Upper lobe of left lung (tissue), 6 donors: ENCODE results near the gene ATP5F1C. TPM values are rescaled to one million over a fixed set of nuclear protein-coding genes. Genes with fewer than 3 reads are reported as not detected.
"Not testable (repeated sequence)": the region's sequence is repeated elsewhere in the genome, so short reads cannot be mapped to it uniquely, and the experiment has no call there.

Source experiments
- ATAC-seq, 2 donors: fragments of 200-7000 bp; cut with Tn5 transposase; one replicate each; pipeline ENCODE4 v1.9.1; 2022; ENCODE audit warnings: mild to moderate bottlenecking in 2 of 2, moderate library complexity in 2 of 2; ENCODE audit not compliant: low FRiP score in 2 of 2
- DNase-seq, 2 donors: peaks; one replicate each; pipeline ENCODE4 v3.0.0-alpha.2; 2019 to 2020
- H3K27ac ChIP-seq, 4 donors: fragments of 200-600 bp; sonication (generic); one replicate each; pipeline ENCODE4 v1.5.1; 2016 to 2019
- H3K27me3 ChIP-seq, 4 donors: fragments of 200-600 bp; sonication (generic); one replicate each; pipeline ENCODE4 v1.5.1; 2017 to 2019
- H3K36me3 ChIP-seq, 4 donors: fragments of 200-600 bp; sonication (generic); one replicate each; pipeline ENCODE4 v1.5.1; 2016 to 2019
- H3K4me1 ChIP-seq, 4 donors: fragments of 200-600 bp; sonication (generic); one replicate each; pipeline ENCODE4 v1.5.1; 2018 to 2019
- H3K4me3 ChIP-seq, 4 donors: fragments of 200-600 bp; sonication (generic); one replicate each; pipeline ENCODE4 v1.5.1; 2017 to 2019; ENCODE audit warnings: mild to moderate bottlenecking in 2 of 4, moderate library complexity in 1 of 4
- H3K9me3 ChIP-seq, 4 donors: fragments of 200-600 bp; sonication (generic); one replicate each; pipeline ENCODE4 v1.5.1; 2018 to 2019
- CTCF ChIP-seq, 6 experiments: fragments of 450-650 bp in 4 of 6; fragments of 200-600 bp in 2 of 6; sonication (generic) in 2 of 6; IDR thresholded peaks; one replicate each; pipeline ENCODE4 v1.5.1; 2016 to 2019; ENCODE audit warnings: antibody characterized with exemption in 6 of 6
- EP300 ChIP-seq, 4 donors: sonication (generic); formaldehyde crosslinking; IDR thresholded peaks; one replicate each; pipeline ENCODE4 v1.5.1; 2017; ENCODE audit warnings: antibody characterized with exemption in 4 of 4, control low read depth in 2 of 4
- POLR2A ChIP-seq, 4 donors: fragments of 450-650 bp; IDR thresholded peaks; one replicate each; pipeline ENCODE4 v1.5.1; 2016 to 2017; ENCODE audit warnings: antibody characterized with exemption in 4 of 4, mild to moderate bottlenecking in 2 of 4
- POLR2AphosphoS5 ChIP-seq, 2 donors: sonication (generic); formaldehyde crosslinking; IDR thresholded peaks; one replicate each; pipeline ENCODE4 v1.5.1; 2017; ENCODE audit warnings: antibody characterized with exemption in 2 of 2
- WGBS, 2 donors: methylation state at CpG; one replicate each; pipeline ENCODE4 v1.1.5; 2017 to 2018; 5-methylcytosine and 5-hydroxymethylcytosine counted together
- total RNA-seq, 6 donors: library from RNA; depleted of rRNA in 4 of 6; stranded (reverse); fragments of >200 nt in 4 of 6; gene quantifications; one replicate each; pipeline versions ENCODE4 v1.1.0 to v1.2.1, GENCODE V29; 2016 to 2021
- donor health status: DM: no; HTN: no; CAD: no; lungs with moderate emphysema.
- donor health status: DM: no; HTN: yes; CAD: no; lungs with severe emphysema.

Gene ATP5F1C
- total RNA-seq, 6 donors from 2014 or later: 130 to 237 (median 165) TPM

GRCh38 chr10:7767209-7767608 lies 20.8 kb upstream of the ATP5F1C start:
- TF ChIP-seq EP300 (IDR thresholded peaks at IDR 0.05): no peak
- no peak for TF ChIP-seq CTCF (IDR thresholded peaks at IDR 0.05)
- no peak for TF ChIP-seq POLR2AphosphoS5 (IDR thresholded peaks at IDR 0.05)
- TF ChIP-seq POLR2A (IDR thresholded peaks at IDR 0.05): no peak
- DNase-seq (no peak), ATAC-seq (no peak)
- H3K4me3 ChIP-seq: no peak overlapping the region
- peaks cover 19 to 98% (median 51%) of the 10 kb centered on the region in 4 donors for H3K36me3 ChIP-seq
- no peak overlapping the region for H3K27ac ChIP-seq
- no peaks in the 10 kb centered on the region for H3K27me3 ChIP-seq
- H3K9me3 ChIP-seq: no peaks in the 10 kb centered on the region
- WGBS, 2 donors: 91 to 98% methylated on average over 10 of the region's 10 CpGs
- no peaks in the 10 kb centered on the region for H3K4me1 ChIP-seq

GRCh38 chr10:7768417-7768816 lies 19.6 kb upstream of the ATP5F1C start:
- H3K9me3 ChIP-seq: no peaks in the 10 kb centered on the region
- ATAC-seq (no peak), DNase-seq (no peak)
- peaks cover 13 to 96% (median 44%) of the 10 kb centered on the region in 4 donors for H3K36me3 ChIP-seq
- no peak overlapping the region for H3K27ac ChIP-seq
- 86 to 95% methylated on average over 7 of the region's 7 CpGs for WGBS, 2 donors
- H3K4me1 ChIP-seq: no peaks in the 10 kb centered on the region
- no peaks in the 10 kb centered on the region for H3K27me3 ChIP-seq
- TF ChIP-seq POLR2A (IDR thresholded peaks at IDR 0.05) (no peak), CTCF (IDR thresholded peaks at IDR 0.05) (no peak), POLR2AphosphoS5 (IDR thresholded peaks at IDR 0.05) (no peak), EP300 (IDR thresholded peaks at IDR 0.05) (no peak)
- H3K4me3 ChIP-seq: no peak overlapping the region

GRCh38 chr10:7773845-7774801 lies 13.9 kb upstream of the ATP5F1C start:
- Histone ChIP-seq H3K4me1 (peaks cover 5 to 8% (median 7%) of the 10 kb centered on the region in 4 donors), H3K36me3 (peaks cover 20 to 89% (median 31%) of the 10 kb centered on the region in 4 donors), H3K27ac (peak overlapping the region in 1 of 4 donors; percentile 45), H3K4me3 (no peak overlapping the region), H3K9me3 (no peaks in the 10 kb centered on the region), H3K27me3 (no peaks in the 10 kb centered on the region)
- 50 to 55% methylated on average over 10 of the region's 10 CpGs for WGBS, 2 donors
- TF ChIP-seq CTCF (IDR thresholded peaks at IDR 0.05) (no peak), EP300 (IDR thresholded peaks at IDR 0.05) (no peak), POLR2AphosphoS5 (IDR thresholded peaks at IDR 0.05) (no peak), POLR2A (IDR thresholded peaks at IDR 0.05) (no peak)
- DNase-seq (peak in 1 of 2 donors; percentile 67), ATAC-seq (no peak)

- no peaks in the 10 kb centered on the region for H3K9me3 ChIP-seq
- peaks cover 20 to 87% (median 35%) of the 10 kb centered on the region in 4 donors for H3K36me3 ChIP-seq
- no peak overlapping the region for H3K27ac ChIP-seq
- DNase-seq (no peak), ATAC-seq (no peak)
- H3K27me3 ChIP-seq: no peaks in the 10 kb centered on the region
- no peak for TF ChIP-seq POLR2AphosphoS5 (IDR thresholded peaks at IDR 0.05)
- TF ChIP-seq CTCF (IDR thresholded peaks at IDR 0.05): no peak
- no peak for TF ChIP-seq POLR2A (IDR thresholded peaks at IDR 0.05)
- no peak for TF ChIP-seq EP300 (IDR thresholded peaks at IDR 0.05)
- H3K4me3 ChIP-seq: no peak overlapping the region
- WGBS, 2 donors: 94 to 97% methylated on average over 2 of the region's 2 CpGs
- peaks cover 5 to 8% (median 7%) of the 10 kb centered on the region in 4 donors for H3K4me1 ChIP-seq
Measured at GRCh38 chr10:7776777-7777176, 11.2 kb upstream of the ATP5F1C start.

GRCh38 chr10:7782194-7782593 lies 5.8 kb upstream of the ATP5F1C start:
- not testable (repeated sequence) for ATAC-seq

More at GRCh38 chr10:7782194-7782593, 5.8 kb upstream of the ATP5F1C start:
- DNase-seq, H3K9me3 ChIP-seq, H3K4me3 ChIP-seq, H3K27me3 ChIP-seq, H3K27ac ChIP-seq: not testable (repeated sequence)
- 86 to 89% methylated on average over 6 of the region's 6 CpGs for WGBS, 2 donors
- Histone ChIP-seq H3K4me1 (peaks cover 10 to 16% (median 13%) of the 10 kb centered on the region in 4 donors), H3K36me3 (peaks cover 15 to 45% (median 25%) of the 10 kb centered on the region in 4 donors)
